RPMI8226 (cell line): ENCODE measurements around the gene SH3RF3.
"Not testable (repeated sequence)": the region's sequence is repeated elsewhere in the genome, so short reads cannot be mapped to it uniquely, and the experiment has no call there.

Experiments used
- DNase-seq: peaks from one replicate; pipeline ENCODE4 v3.0.0-alpha.2; 2015

SH3RF3 gene

GRCh38 chr2:109204412-109204811 lies 75.4 kb downstream of the SH3RF3 start:
- no peak for DNase-seq

DNA sequence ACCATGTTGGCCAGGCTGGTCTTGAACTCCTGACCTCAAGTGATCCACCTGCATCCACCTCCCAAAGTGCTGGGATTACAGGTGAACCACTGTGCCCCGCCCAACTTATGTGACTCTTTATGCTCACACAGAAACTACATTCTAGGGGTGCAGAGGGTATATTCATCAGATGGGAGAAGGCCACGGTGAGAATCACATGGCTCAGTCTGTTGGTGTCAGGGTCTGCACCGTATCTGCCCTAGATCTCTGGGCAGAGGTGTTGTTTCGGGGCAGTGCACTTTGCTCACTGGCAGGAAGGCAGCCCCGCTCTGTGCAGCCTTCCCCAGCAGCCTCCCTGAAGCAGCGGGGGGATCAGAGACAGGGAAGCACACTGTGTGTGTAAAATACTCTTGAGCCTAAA lies 76.4 kb downstream of the SH3RF3 start:
- DNase-seq: no peak

DNA sequence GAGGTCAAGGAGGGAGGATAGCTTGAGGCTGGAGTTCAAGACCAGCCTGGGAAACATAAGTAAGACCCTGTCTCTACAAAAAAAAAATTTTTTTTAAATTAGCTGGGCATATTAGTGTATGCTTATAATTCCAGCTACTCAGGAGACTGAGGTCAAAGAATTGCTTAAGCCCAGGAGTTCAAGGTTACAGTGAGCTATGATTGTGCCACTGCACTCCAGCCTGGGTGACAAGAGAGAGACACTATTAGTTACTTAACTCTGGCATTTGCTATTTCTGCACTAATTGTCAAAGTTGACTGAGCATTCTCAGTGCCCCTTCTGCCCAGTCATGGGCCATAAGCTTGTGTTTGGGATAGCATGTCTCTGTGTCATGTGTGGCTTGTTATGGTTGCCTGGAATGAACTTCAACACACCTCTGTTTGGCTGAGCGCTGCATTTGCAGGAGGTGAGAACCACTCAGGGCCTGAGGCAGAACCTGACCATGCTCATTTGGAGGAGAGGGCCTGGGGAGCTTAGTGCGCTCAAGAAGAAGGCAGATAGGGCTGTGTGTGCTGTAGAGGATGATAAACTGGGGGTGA lies 77.7 kb downstream of the SH3RF3 start:
- peak; percentile 38 for DNase-seq

- peak; percentile 45 for DNase-seq
Observed at GRCh38 chr2:109207176-109207575, 78.2 kb downstream of the SH3RF3 start.

DNA sequence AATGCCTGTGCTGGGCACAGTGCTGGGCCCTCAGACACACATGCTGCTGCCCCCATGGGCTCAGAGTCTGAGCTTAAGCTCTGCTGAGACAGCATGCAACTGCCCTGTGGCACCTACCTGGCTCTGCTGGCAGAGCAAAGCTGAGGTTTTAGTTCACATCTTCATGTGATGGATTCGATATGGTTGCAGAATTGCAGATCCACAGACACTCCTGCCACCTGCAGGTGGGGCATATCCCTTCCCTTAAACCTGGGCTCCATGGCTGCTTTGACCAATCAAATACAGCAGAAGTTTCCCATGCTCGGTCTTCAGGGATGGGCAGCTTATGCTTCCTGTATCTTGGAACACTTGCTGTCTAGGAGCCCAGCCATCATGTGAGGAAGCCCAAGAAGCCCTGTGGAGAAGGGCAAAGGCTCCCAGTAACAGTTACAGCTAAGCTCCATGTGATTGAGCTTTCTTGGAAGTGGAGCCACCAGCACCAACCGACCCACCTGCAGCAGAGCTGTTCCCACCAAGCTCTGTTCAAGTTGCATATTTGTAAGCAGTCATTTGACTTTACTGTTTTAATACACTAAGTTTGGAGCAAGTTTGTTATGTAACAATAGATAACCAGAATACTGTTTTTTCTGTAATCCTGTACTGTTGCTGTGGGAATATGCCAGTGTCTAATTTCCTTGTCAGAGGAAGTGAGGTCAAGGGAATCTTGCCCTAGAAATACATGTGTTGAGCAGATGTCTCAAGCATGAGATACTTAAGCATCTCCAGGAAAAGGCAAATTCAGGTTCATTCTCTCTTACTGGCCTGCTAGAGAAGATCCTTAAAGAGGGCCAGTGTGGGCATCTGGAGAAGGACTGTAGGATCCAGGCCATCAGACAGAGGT lies 79.3 kb downstream of the SH3RF3 start:
- DNase-seq: peak; percentile 83

GRCh38 chr2:109208951-109209335 lies 79.9 kb downstream of the SH3RF3 start:
- no peak for DNase-seq

DNA sequence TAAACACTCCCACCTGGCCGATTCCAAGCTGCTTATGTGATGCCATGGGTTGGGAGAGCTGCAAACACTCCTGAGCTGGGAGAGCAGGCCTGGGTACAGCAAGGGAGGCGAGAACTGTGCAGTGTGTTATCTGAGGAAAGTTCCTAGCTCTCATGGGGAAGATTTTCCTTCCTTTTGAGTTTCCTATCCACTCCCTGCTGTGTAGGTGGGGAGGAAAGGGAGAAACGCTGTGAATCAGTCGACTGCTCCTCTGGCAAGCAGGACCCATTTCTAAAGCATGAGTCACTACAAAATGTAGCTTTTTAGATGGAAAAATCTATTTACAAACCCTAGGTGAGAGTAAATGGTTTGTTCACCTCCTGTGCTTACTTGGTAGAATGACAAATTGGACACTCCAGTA lies 80.4 kb downstream of the SH3RF3 start:
- no peak for DNase-seq

GRCh38 chr2:109209941-109210340 lies 80.9 kb downstream of the SH3RF3 start:
- DNase-seq: no peak

- DNase-seq: peak; percentile 81
Observed at GRCh38 chr2:109210431-109211200, 81.6 kb downstream of the SH3RF3 start.

GRCh38 chr2:109211315-109211714 lies 82.3 kb downstream of the SH3RF3 start:
- peak; percentile 42 for DNase-seq

DNA sequence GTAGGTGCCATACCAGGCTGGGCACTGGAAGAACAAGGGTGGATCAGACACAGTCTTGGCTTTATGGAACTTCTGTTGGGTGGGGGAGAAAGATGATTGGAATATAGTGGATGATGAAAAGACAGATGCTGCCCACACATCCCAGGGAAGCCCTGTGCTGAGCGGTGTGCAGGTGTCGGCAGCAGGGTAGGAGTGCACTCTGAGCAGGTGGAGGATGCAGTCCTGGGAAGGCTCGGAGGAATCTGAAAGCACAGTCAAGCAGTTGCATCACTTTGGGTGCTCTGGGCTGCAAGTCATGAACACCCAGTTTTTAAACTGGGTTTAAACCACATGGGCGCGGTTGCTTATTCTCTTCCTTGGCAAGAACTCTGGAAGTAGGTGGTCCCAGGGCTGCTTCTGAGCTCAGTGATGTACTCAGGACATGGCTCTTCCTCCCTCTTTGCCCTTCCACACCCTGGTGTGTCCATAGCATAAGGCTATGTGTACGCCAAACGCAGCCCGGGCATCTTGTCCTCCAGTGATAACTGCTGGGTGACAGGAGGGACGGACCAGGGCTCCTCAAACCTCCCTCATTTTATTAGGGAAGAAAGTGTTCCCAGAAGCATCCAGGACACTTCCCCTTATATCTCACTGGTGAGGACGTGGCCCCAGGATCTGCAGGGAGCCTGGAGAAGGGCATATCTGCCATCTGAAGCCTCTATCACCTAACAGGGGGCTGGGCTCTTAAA lies 84.0 kb downstream of the SH3RF3 start:
- DNase-seq: peak; percentile 69

DNA sequence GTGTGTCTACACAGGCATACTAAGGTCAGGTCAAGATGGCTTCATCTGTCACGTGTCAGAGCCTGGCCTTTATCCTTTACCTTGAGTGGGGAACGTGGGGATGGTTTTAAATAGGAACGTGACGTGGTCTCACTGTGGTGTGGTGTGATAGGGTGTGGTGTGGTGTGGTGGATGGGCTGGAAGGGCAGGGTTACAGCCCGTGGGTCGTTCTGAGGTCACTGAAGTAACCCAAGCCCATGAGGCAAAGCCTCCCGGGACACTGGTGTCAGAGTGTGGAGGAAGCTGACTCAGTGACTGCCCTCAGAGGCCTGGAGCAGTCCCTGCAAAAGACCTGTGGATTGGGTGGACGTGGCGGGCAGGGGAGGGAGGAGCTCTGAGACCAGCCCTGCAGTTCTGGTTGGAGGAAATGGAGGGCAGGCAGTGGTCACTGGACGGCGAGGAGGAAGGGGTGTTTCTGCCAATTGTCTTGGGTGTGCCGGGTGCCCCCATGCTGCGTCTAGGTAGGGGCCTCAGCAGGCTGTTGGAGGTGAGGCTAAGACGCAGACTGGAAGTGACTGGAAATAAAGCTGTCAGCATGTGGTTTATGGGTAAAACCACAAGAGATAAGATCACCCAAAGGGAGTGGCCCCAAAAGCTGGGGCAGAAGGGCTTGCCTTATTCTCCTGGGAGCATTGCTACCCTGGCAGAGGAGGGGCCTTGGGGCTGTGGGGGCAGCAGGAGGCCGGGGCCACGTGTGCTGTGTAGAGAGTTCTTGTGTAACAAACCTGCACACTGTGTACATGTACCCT lies 84.8 kb downstream of the SH3RF3 start:
- DNase-seq: peak; percentile 94

GRCh38 chr2:109214651-109215371 lies 85.8 kb downstream of the SH3RF3 start:
- no peak for DNase-seq

GRCh38 chr2:109215866-109216265 lies 86.9 kb downstream of the SH3RF3 start:
- no peak for DNase-seq

DNA sequence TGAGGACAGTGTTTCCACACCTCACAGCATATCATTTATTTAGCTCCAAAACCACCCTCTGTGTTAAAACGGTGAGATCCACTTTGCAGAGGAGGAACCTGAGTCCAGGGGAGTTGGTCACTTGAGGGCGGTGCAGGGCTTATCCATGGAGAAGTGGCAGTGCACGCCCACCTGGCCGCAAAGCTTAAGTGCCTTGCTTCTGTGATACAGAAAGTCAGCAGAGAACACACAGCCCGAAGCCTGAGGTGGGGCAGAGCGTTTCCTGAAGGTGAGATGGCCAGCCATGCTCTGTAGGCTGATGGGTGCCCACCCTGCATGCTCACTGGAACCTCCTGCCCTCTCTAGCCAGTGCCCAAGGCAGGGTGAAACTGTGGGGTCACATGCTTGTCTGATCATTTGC lies 87.3 kb downstream of the SH3RF3 start:
- DNase-seq: peak; percentile 89

DNA sequence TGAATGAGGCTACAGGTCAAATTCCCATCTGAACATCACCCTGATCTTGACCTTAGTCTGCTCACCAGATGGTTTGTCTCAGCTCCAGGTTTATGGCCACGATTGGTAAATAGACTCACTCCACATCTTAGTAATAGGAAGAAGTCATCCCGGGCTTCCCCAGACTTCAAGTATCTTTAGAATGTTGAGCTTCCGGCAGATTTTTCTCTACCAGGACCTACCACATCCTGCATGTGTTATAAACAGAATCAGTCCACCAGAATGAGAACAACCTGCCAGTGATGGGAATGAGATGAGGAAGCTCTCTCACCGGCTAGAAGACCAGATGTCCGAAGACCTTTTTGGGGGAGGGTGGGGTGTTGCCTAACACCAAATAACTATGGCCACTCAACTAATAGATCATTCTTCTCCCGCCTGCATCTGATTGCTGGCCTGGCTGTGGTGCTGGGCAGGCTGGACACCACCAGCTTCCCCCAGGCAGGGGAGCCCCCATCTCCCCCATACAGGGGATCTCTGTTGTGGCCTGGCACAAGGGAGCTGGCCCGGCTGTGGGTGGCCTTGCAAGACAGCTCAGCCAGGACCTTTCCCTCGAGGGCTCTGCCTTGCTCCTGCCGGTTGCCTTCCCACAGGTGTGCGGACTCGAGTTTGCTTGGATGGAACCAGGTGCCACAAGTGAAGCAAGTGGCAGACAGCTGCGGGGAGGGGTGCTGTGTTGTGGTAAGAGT lies 88.5 kb downstream of the SH3RF3 start:
- DNase-seq: peak; percentile 87

DNA sequence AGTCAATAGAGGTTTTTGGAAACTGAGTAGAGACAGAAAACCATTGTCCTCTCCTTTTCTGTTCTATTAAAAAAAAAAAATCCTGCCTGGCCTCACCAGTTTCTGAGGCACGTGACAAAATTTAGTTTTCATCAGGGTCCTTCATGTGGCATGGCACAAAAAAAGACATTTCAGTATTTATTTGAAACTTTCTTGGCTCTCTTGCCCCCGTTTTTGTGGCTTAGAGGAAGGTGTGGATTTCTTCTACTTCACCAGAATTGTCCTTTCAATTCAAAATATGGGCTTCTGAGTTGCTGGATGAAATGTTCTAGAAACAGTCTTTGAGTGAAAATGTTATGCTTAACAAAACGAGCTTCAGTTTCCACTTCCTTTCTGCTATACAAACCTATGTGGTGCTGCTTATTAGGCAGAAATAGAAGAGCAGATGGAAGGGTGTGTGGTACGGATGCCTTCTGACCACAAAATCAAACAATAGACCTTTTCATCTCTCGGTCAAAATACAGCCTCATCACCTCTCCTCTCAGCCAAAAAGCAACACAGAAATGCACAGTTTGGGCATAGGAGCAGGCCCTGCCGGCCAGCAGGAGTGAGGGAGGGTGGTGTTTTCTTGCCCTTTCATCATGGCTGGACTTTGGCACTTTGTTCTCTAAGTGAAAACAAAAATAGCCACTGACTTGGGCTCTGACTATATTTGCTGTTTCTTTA lies 89.2 kb downstream of the SH3RF3 start:
- DNase-seq: peak; percentile 87

- DNase-seq: peak; percentile 39
Observed at GRCh38 chr2:109218792-109219126, 89.8 kb downstream of the SH3RF3 start.

- no peak for DNase-seq
Observed at GRCh38 chr2:109220860-109221259, 91.9 kb downstream of the SH3RF3 start.

DNA sequence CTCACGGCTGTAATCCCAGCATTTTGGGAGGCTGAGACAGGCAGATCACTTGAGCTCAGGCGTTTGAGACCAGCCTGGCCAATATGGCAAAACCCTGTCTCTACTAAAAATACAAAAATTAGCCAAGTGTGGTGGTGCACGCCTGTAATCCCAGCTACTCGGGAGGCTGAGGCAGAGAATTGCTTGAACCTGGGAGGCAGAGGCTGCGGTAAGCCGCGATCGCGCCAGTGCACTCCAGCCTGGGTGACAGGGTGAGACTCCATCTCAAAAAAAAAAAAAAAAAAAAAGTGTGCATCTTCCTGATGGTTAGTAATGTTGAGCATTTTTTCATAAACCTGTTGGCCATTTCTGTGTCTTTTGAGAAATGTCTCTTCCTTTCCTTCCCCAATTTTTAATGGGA lies 92.3 kb downstream of the SH3RF3 start:
- not testable (repeated sequence) for DNase-seq
